ENCODE measurements around the gene CFAP45. TPM values are rescaled to one million over a fixed set of nuclear protein-coding genes. Genes with fewer than 3 reads are reported as not detected.

Gene CFAP45
- polyA plus RNA-seq, 1 of the 3 experiments (the other 2 are of a cell fraction): 0.74 TPM

- Histone ChIP-seq H3K9me2 (no peaks in the 10 kb centered on the region), H2AFZ (ENCODE audit: low read depth) (no peak overlapping the region), H3K36me3 (replicated peaks in 1 of 2; ENCODE audit: control insufficient read depth in 1 of 2, insufficient read depth in 2 of 2, low read length in 1 of 2) (no peaks in the 10 kb centered on the region), H3K79me2 (ENCODE audit: insufficient read depth) (no peaks in the 10 kb centered on the region), H3K27ac (ENCODE audit: low read depth in 2 of 2, low read length in 1 of 2) (no peak overlapping the region), H3K4me3 (ENCODE audit: low read depth in 2 of 2, low read length in 1 of 2) (no peak overlapping the region), H3F3A (replicated peaks; ENCODE audit: insufficient read depth) (no peaks in the 10 kb centered on the region), H4K20me1 (ENCODE audit: insufficient read depth) (no peaks in the 10 kb centered on the region), H3K9me3 (no peaks in the 10 kb centered on the region), H3K9ac (no peak overlapping the region), H3K4me1 (ENCODE audit: control insufficient read depth in 1 of 2, insufficient read depth in 2 of 2, low read depth in 1 of 2, low read length in 1 of 2) (peaks cover 4 to 9% of the 10 kb centered on the region in 2 experiments; a peak in 2 of 4 replicates), H3K4me2 (no peak overlapping the region), H3K27me3 (ENCODE audit: insufficient read depth) (no peaks in the 10 kb centered on the region)
- ChIA-PET CTCF (interaction anchor here (1.3 kb wide), 1 partner anchor 29 kb away, joined by 3 read pairs; no protein-coding TSS in a partner anchor), POLR2A (no interaction called here)
- no peak for DNase-seq
- no peak for TF ChIP-seq IRF3 (IDR thresholded peaks at IDR 0.05; ENCODE audit: low read depth, low read length)
- TF ChIP-seq ELF1 (IDR thresholded peaks at IDR 0.05): no peak
- no peak for TF ChIP-seq ZBTB33 (IDR thresholded peaks at IDR 0.05; ENCODE audit: borderline replicate concordance, low read depth)
- TF ChIP-seq MAX (IDR thresholded peaks at IDR 0.05; ENCODE audit: low read depth): no peak
- WGBS (ENCODE audit: low lambda C conversion rate): 50% methylated on average over 3 of the region's 3 CpGs
Measured at GRCh38 chr1:159835356-159835755, 64.6 kb downstream of the CFAP45 start.

GRCh38 chr1:159832309-159832708 is 67.7 kb downstream of the CFAP45 start:
- no peak overlapping the region for H3K9ac ChIP-seq
- peaks cover 4 to 13% of the 10 kb centered on the region in 2 experiments; a peak in 2 of 4 replicates for H3K4me1 ChIP-seq (ENCODE audit: control insufficient read depth in 1 of 2, insufficient read depth in 2 of 2, low read depth in 1 of 2, low read length in 1 of 2)
- no peaks in the 10 kb centered on the region for H3K9me3 ChIP-seq
- no peak overlapping the region for H3K4me2 ChIP-seq
- H3K27me3 ChIP-seq (ENCODE audit: insufficient read depth): no peaks in the 10 kb centered on the region
- ChIA-PET CTCF (interaction anchor here (0.9 to 8.8 kb wide), 7 partner anchors 9 to 105 kb away, joined by 3 to 41 read pairs (median 4); no protein-coding TSS in a partner anchor), POLR2A (no interaction called here)
- DNase-seq: no peak
- TF ChIP-seq GABPA (IDR thresholded peaks at IDR 0.05; ENCODE audit: low read depth) (no peak), NRF1 (IDR thresholded peaks at IDR 0.05; ENCODE audit: low read depth, low read length) (no peak), FOXJ3 (CRISPR knock-in tag; IDR thresholded peaks at IDR 0.05) (no peak), EZH2phosphoT487 (IDR thresholded peaks at IDR 0.05; ENCODE audit: borderline replicate concordance, low read depth) (no peak), JUND (IDR thresholded peaks at IDR 0.05) (no peak), CHD2 (IDR thresholded peaks at IDR 0.05; ENCODE audit: low read length, partially characterized antibody) (no peak)
- H3K36me3 ChIP-seq (replicated peaks in 1 of 2; ENCODE audit: control insufficient read depth in 1 of 2, insufficient read depth in 2 of 2, low read length in 1 of 2): no peaks in the 10 kb centered on the region
- no peaks in the 10 kb centered on the region for H3K9me2 ChIP-seq
- H3K27ac ChIP-seq (ENCODE audit: low read depth in 2 of 2, low read length in 1 of 2): no peak overlapping the region
- no peak overlapping the region for H3K4me3 ChIP-seq (ENCODE audit: low read depth in 2 of 2, low read length in 1 of 2)
- H3K79me2 ChIP-seq (ENCODE audit: insufficient read depth): no peaks in the 10 kb centered on the region
- H4K20me1 ChIP-seq (ENCODE audit: insufficient read depth): no peaks in the 10 kb centered on the region
- no peak overlapping the region for H2AFZ ChIP-seq (ENCODE audit: low read depth)
- WGBS (ENCODE audit: low lambda C conversion rate): 64% methylated on average over 2 of the region's 2 CpGs
- H3F3A ChIP-seq (replicated peaks; ENCODE audit: insufficient read depth): no peaks in the 10 kb centered on the region

Measured in SK-N-SH (cell line).